NB4 (cell line): ENCODE measurements around the gene GRIA2.

ENCODE experiments used
- POLR2A ChIP-seq: IDR thresholded peaks from 2 replicates; pipeline ENCODE4 v1.6.1; 2011; ENCODE audit warnings: mild to moderate bottlenecking; ENCODE audit not compliant: insufficient read length; ENCODE audit errors: extremely low read depth
- TF ChIP-seq, protein P1 (sequence below): IDR thresholded peaks from one replicate; pipeline ENCODE4 v1.5.1; 2012; ENCODE audit warnings: low read depth, low read length
- TF ChIP-seq, protein P2 (sequence below): IDR thresholded peaks from 2 replicates; pipeline ENCODE4 v1.6.1; 2011; ENCODE audit warnings: low read depth, low read length

DNA sequence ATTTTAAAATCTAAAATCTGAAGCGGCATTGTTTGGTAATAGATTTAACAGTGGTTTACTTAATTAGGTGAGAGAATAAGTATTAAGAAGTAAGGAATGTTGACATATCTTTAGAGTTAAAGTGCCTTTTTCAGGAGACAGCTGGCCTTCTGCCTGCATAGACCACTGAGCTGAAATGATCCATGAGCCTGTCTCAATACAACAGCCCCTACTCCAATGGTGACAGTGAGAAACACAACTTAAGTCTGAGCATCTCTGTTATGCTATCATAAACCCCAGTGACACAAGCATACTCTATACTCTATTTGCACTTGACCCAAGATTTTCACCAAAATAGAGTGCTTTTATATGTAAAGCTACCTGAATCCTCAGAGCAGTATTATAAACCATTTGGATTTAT lies 137.9 kb downstream of the GRIA2 start:
- TF ChIP-seq, protein P1, sequence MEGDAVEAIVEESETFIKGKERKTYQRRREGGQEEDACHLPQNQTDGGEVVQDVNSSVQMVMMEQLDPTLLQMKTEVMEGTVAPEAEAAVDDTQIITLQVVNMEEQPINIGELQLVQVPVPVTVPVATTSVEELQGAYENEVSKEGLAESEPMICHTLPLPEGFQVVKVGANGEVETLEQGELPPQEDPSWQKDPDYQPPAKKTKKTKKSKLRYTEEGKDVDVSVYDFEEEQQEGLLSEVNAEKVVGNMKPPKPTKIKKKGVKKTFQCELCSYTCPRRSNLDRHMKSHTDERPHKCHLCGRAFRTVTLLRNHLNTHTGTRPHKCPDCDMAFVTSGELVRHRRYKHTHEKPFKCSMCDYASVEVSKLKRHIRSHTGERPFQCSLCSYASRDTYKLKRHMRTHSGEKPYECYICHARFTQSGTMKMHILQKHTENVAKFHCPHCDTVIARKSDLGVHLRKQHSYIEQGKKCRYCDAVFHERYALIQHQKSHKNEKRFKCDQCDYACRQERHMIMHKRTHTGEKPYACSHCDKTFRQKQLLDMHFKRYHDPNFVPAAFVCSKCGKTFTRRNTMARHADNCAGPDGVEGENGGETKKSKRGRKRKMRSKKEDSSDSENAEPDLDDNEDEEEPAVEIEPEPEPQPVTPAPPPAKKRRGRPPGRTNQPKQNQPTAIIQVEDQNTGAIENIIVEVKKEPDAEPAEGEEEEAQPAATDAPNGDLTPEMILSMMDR: no peak
- TF ChIP-seq POLR2A: no peak
- TF ChIP-seq, protein P2, sequence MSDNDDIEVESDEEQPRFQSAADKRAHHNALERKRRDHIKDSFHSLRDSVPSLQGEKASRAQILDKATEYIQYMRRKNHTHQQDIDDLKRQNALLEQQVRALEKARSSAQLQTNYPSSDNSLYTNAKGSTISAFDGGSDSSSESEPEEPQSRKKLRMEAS: no peak
